Anterior cingulate cortex (tissue), 58 donors: ENCODE results near the gene SERPINB1.
"Not testable (repeated sequence)": the region's sequence is repeated elsewhere in the genome, so short reads cannot be mapped to it uniquely, and the experiment has no call there.

Experiments used
- DNase-seq, 58 donors: peaks; one replicate each; lab custom pipeline; 2025; lab: John Stamatoyannopoulos, UW

Gene SERPINB1

DNA sequence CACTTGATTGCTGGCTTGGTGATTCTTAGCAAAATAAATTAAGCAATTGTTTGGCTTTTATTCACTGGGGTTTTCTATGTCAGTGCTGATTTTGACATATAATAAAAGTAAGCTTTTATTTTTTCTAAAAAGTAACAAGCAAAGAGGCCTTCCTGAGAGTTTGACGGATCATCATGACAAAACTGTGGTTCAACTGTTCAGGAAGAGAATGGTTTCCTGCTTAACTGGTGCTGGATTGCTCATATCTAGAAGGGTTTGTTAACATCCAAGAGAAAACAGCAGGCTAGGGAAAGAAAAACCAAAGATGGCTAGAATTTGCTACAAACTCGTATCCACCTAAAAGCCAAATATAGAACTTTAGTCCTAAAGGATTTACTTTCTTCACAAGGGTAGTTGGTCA, 21.2 kb downstream of the SERPINB1 start:
- DNase-seq = no peak

DNA sequence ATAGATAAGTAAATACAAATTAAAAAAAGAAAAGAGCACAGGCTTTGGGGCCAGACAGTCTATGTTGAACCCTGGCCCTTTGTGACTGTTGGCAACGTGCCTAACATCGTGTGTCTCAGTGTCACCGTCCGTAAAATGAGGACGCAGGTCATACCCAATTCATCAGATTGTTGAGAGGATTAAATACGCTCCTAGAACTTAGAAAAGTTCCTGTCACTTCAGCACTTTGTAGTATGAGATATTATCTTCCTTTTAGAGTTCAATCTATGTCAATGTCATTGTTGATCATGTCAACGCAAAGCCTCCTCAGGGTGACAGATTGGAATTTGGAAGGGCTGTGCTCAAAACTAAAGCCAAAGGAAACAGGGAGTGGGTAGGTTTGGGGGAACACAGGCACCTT, 21.7 kb downstream of the SERPINB1 start:
- no peak for DNase-seq

DNA sequence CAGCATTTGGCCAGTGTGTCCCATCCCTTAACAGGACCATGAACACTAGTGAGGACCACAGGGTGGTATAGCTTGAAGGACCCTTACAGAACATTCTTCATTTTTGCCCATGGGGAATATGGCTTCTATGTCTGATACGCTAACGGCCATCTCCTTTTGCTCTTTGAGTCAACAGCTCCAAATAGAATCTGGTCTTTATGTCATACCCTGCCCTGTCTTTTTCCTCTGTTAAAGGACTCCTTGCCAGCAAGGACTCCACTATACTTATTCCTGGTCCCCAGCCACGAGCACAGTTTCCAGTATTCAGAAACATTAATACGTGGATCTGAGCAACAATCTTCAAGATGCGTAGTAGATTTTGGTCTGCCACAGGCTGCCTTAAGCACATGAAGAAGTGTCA, 22.5 kb downstream of the SERPINB1 start:
- no peak for DNase-seq

GRCh38 chr6:2818593-2818992, 23.1 kb downstream of the SERPINB1 start:
- DNase-seq = peak in 3 of 58 donors; percentile 15 to 60 (median 24)

DNA sequence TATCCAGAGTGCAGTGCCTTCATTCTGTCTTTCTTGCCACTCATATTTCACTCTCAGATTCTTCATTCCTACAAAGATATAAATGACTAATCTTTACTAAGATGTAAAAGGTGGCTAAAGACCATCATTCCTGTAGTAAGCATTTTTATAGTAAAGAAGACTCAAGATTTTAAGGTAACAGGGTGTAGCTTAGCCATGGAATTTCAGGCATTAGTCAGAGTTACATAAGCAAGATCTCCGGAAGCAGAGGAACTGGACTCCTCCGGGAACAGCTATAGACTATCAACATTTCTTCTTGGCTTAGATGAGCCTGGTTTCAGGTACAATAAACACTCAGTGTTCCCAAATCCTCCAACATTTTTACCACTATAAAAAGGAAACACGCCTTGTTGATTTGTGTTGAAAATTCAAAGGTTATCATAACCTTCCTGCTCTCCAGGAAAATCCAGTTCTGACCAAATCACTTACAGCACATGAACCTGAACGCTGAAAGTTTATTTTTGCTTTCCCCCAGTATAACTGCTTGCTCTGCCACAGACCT, 23.7 kb downstream of the SERPINB1 start:
- peak in 3 of 58 donors; percentile 19 to 50 (median 24) for DNase-seq

DNA sequence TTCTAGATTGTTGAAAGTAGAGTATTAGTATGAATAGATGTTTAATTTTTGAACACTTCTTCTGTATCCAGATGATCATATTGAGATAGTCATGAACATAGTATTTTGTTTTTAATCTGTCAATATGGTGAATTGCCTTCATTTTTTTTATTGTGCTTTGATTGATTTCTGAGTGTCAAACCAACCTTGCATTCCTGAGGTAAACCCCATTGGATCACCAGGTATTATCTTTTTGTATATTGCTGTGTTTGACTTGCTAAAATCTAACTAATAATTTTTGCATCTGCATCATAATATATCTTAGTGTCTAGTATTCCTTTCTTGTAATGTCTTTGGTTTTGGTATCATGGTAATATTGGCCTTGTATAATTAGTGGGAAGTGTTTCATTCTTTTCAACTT, 25.5 kb downstream of the SERPINB1 start:
- no peak for DNase-seq

GRCh38 chr6:2812695-2813094, 29.0 kb downstream of the SERPINB1 start:
- no peak for DNase-seq

GRCh38 chr6:2810092-2810671, 31.5 kb downstream of the SERPINB1 start:
- no peak for DNase-seq

DNA sequence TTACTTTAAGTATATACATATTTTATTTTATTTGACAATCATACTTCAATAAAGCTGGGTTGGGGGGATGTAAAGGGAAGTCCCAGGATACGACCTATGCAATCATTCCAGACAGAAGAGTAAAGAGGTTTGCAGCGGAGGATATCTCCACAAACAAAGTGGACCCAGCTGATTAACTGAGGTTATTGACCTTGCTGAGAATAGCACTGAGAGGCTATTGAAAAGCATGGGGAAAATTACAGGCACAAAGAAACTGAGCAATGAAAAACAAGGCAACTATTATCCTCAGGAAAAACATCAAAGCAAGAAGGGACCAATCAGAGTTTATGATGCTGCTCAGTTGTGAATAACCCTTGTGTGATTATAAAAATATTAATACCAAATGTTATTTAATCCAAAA, 32.6 kb downstream of the SERPINB1 start:
- DNase-seq = peak in 1 of 58 donors; percentile 25

DNA sequence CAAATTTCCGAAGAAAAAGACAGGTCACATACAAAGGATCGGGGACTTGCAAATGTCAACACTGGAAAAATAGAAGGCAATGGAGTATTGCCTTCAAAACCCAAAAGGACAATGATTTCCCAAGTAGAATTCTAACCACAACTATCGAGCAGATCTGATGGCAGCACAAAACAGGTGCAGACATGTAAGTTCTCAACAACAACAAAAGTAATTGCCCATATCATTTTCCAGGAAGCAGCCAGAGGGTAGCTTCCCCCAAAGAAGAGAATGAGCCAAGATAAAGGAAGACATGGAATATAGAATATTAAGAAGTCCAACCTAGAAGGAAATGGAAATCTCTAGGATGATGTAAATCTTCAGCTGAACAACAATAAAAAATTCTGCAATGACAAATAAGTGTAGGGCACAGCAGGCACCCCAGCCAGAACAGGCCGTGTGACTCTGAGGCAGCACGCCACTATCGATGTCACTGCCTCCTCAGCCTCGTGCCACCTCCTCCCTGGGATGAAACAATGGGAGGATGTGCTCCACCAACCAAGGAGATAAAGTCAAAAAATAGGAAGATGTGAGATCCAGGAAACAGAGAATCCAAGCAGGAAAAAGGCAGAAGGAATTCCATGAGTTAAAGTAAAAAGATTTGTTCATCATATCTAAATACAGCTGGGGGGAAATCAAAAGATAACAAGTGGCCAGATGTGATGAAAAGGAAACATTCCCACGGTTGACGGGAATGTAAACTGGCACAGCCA, 34.1 kb downstream of the SERPINB1 start:
- peak in 15 of 58 donors; percentile 10 to 66 (median 24) for DNase-seq

GRCh38 chr6:2806644-2807043, 35.0 kb downstream of the SERPINB1 start:
- DNase-seq = no peak

GRCh38 chr6:2805031-2805430, 36.6 kb downstream of the SERPINB1 start:
- DNase-seq = no peak

DNA sequence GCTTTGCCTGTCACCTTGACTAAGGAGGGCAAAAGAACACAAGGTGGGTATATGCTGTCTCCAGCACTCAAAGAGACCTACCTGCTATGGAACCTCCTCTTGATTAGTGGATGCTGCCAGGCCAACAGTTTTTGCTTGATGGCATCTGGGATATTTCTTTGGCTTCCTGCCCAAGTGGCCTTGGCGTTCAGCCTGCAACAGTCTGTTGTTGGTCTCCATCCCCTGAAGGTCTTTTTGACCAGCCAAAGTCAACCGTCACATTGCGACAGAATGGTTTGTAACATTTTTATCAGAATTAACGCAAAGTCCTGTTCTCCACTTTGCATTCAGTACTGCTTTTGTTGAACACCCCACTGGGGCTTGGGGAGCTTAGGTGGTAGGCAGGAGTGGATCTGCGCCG, 37.1 kb downstream of the SERPINB1 start:
- peak in 1 of 58 donors; percentile 64 for DNase-seq

DNA sequence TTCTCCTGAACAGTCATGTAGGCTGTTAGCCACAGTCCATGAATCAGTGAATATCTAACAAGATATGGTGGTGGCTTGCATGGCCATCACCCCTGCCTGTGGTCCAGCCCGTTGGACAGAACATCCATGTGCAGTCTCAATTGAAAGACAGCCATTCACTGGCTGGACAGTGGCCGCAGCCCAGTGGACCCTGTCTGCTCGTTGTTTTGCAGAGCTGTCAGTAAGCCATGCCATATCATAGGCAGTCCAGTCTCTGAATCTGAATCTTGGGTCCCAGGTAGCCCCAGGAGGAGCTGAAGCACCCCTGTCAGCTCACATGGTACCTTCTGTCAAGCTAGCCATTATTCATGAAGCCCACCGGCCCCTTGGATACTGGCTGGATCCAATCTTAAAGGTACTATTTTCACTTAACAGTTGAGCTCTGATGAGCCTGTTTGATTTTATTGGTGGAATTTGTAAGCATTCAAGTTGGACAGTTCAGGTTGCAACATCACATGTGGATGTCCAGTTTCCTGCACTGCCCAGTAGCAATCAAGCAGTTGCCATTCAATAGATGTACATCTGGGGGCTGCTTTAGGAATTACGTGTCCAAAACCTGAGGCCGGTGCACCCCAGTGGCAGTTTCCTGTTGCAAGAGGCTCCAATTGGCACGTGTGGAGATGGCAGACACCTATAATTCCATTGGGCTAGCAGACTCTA, 37.8 kb downstream of the SERPINB1 start:
- no peak for DNase-seq

- DNase-seq = no peak
These were observed 39.1 kb downstream of the SERPINB1 start for GRCh38 chr6:2802521-2803060.

DNA sequence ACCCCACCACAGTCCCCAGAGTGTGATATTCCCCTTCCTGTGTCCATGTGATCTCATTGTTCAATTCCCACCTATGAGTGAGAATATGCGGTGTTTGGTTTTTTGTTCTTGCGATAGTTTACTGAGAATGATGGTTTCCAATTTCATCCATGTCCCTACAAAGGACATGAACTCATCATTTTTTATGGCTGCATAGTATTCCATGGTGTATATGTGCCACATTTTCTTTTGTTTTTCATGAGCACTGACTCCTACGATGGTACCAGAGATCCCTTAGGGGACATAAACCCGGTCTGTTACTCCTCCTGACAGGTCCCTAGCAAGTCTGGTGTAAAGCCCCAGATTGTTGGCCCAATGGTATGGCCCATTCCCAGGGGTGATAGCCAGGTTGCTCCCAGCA, 40.0 kb downstream of the SERPINB1 start:
- DNase-seq = not testable (repeated sequence)

DNA sequence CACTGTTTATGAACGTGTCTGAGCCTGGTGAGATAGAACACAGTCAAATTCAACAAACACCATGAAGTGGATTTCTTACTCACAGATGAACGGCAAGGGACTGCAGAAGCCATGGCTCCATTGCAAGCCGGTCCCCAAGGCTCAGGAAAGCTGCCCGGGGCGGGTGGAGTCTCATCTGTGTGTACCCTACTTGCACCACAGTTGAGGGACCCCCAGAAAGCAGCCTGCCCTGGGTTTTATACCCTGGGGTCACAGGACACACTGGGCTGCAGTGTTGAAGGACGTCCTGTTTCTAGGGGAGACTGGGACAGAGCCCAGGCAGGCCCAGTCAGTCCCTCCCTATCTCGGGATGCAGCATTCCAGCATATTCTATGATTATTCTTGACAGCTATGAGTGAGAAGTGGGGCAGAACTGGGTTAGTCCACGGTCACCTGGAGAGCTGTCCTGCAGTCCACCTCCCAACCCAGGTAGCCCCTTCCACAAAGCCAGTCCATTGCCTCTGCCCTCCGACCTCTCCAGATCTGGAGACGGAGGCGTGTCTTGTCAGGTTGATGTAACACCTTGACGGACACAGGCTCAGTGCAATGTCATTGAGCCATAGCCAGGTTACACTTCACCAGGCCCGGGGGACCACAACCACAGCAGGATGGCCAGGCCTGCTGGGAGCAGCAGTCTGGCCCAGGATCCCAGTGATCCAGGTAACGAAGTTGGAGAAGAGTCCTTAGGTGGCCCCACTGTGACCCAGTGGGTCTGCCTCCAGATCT, 40.9 kb downstream of the SERPINB1 start:
- no peak for DNase-seq

GRCh38 chr6:2799936-2800527, 41.6 kb downstream of the SERPINB1 start:
- DNase-seq = no peak

- DNase-seq = no peak
These were observed 43.0 kb downstream of the SERPINB1 start for GRCh38 chr6:2798586-2799134.
